GM18498 (cell line): Measurements from ENCODE around the gene NUDT19.
"Not testable (repeated sequence)": the region's sequence is repeated elsewhere in the genome, so short reads cannot be mapped to it uniquely, and the experiment has no call there.

Experiments
- ATAC-seq: cut with Tn5 transposase; IDR thresholded peaks from one replicate; pipeline ENCODE4 v1.9.1; 2021; ENCODE audit warnings: mild to moderate bottlenecking, moderate library complexity; ENCODE audit not compliant: unreplicated experiment

The NUDT19 gene

DNA sequence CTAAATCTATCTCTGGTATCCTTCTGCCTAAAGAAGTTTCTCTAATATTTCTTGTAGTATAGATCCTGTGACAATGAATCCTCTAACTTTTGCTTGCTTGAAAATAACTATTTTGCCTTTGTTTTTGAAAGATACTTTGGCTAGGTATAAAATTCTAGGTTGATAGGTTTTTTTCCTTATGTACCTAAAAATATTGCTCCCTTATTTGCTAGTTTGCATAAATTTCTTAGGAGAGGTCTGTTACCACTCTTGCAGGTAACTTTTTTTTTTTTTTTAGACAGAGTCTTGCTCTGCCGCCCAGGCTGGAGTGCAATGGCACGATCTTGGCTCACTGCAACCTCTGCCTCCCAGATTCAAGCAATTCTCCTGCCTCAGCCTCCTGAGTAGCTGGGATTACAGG is 12.4 kb downstream of the NUDT19 start:
- ATAC-seq: not testable (repeated sequence)

DNA sequence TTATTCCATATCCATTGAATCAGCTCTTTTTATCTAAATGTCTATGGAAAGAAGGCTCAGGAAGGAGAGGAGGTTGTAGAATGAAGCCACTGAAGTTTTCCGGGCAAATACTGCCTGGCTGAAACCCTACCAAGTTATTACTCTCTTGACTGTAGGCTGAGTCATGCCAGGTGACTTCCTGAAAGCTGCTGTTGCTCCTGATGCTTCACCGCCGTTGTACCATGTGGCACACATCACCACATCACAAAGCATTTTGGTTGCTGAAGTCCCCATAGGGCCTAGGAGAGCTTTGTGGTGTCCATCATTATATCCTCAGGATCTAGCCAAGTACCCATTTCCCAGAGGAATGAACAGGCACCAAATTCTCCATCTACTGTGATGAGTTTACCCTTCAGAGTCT is 16.8 kb downstream of the NUDT19 start:
- ATAC-seq: no peak

DNA sequence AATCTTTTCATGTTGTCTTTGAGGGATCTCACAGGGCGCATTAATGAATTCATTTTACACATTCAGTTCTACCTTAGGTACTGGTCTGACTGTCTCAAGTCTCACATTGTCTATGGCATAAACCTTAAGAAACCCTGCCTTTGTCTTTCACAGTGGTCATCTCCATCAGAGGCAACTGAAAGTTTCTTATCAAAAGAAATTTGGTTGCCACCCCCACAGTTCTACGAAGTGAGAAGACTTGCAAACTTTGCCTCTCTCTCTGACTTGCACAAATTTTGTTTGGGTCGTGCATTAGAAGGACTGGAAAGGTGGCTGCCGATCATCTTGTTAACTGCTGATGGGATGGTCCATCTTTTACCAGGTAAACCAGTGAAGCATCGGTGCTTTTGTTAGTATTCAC is 17.4 kb downstream of the NUDT19 start:
- ATAC-seq: no peak

DNA sequence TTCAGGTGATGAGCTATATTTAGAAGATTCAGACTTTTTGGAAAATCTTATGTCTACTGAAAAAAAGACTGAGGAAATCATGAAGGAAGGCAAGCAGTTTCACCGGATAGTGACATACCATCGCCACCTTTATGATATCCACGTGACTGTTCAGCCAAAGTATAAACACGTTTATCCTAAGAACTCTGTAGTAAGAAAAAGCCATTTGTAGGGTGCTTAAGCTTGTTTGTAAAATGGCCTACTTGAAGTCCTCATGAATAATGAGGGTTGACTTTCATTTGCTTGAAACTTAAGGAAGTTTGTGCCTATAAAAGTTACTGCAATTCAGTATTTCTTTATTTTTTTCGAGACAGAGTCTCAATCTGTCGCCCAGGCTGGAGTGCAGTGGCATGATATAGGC is 20.1 kb downstream of the NUDT19 start:
- no peak for ATAC-seq

DNA sequence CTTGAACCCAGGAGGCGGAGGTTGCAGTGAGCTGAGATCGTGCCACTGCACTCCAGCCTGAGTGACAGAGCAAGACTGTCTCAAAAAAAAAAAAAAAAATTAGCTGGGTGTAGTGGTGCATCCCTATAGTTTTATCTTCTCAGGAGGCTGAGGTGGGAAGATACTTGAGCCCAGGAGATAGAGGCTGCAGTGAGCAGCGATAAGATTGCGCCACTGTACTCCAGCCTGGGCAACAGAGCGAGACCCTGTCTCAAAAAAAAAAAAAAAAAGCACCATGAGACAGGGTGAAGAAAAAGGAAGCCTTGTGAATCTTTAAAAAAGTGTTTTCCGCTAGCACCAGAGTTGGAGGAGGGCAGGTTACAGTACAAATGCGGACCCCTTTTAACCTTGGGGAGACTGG is 24.6 kb downstream of the NUDT19 start:
- ATAC-seq: not testable (repeated sequence)

DNA sequence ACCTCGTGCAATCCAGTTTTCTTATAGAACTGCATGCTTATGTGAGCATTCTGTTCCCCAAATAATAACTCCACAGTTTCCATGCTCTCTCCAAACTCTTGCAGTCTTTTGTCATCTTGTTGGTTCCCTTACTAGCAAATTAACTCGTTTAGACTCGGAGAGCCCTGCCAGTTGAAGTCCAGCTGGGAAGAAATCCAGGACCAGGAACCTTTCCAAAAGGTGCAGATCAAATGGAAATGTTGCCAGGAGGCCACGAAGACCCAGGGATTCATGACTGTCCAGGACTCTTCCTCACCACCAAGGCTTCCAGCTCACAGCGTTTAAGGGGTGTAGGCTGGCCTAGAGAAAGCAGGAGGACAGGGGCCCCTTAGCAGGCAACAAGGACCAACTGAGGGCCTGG is 25.9 kb downstream of the NUDT19 start:
- ATAC-seq: no peak

DNA sequence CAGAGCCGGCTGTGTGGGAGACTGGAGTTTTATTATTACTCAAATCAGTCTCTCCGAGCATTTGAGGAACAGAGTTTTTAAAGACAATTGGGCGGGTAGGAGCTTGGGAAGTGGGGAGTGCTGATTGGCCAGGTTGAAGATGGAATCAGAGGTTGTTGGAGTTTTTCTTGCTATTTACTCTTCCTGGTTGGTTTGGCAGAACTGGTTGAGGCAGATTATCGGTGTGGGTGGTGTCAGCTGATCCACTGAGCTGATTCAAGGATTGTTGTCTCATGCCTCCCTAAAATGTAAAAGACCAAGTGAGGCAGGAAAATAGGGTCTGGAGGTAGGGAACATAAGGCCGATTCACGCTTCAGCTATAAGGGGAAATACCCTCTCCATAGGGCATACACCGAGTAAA is 26.7 kb downstream of the NUDT19 start:
- no peak for ATAC-seq

DNA sequence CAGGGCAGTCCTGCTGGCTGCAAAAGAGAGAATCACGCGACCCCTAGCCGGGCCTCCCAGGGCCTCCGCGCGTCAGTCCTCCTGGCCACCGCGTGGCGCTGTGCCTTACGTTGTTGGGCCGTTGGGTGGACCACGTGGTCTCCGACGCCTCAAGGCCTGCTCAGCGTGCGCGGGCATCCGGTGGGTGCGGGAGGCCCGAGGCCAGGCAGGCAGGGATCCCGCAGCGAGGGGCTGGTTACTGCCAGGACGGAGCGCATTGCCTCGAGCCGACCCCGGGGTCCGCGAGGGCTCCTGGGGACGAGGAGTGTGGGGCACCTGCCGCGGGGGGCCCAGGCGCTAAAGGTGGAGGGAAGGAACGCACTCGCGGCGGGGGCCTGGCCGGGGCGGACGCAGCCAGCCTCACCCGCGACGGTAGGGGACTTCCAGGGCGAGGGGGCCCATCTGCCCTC is 28.0 kb downstream of the NUDT19 start, which contains the start of gene TDRD12:
TDRD12 (plus strand) TSS at position 157 of the 449 bp plus-strand sequence. CDS start 306 bp downstream, outside the sequence.
- no peak for ATAC-seq

DNA sequence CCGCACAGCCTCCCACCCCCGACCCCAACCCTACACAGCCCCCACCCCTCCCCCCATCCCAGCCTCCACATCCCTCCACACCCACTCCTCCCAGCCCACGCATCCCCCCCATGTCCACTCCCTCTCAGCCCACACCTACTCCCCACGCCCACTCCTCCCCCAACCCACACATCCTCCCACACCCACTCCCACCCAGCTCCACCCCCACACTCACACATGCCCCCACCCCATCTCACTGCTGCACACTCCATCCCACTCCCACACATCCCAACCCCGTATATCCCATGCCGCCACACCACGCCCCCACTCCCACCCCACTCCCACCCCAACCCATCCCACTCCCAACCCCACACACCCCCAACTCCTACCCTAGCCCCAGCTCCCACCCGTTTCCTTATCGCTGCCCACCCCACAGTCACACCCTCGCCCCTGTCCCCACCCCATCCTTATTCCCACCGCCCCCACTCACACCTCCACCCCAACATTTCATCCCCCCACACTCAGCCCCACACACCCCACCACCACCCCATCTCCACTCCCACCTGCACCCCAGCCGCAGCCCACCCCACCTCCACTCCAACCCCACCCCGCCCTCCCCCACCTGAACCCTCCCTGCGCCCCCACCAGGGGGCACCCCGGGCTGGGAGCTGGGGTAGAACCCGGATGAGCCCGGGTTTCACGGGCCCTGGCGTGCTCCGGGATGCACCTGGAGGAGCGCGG is 28.8 kb downstream of the NUDT19 start:
- no peak for ATAC-seq

DNA sequence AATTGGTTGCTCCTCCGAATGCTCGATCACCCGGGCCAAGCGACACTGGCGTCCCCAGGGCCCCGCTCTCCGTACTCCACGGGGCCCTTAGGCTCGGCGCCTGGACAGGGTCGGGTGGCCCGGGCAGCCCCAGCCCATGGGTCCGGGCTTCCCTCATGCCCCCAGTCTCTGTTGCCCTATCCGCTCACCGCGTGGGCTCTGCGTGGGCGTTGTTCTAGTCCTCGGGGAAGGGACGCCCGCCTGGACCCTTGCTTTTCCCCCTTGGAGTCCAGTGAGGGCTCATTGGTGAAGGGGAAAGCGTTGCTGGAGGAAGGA is 29.3 kb downstream of the NUDT19 start:
- ATAC-seq: no peak

DNA sequence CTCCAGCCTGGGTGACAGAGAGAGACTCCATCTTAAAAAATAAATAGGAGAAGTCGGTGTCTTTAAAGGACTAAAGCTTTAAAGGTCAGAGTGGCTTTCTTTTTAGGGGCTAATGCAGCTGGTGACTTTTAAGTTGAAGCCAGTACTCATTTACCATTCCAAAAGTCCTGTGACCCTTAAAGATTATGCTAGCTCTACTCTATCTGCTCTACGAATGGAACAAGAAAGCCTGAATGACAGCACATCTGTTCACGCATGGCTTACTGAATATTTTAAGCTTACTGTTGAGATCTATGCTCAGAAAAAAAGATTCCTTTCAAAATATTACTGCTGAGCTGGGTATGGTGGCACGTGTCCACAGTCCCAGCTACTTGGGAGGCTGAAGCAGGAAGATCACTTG is 44.3 kb downstream of the NUDT19 start:
- ATAC-seq: no peak

DNA sequence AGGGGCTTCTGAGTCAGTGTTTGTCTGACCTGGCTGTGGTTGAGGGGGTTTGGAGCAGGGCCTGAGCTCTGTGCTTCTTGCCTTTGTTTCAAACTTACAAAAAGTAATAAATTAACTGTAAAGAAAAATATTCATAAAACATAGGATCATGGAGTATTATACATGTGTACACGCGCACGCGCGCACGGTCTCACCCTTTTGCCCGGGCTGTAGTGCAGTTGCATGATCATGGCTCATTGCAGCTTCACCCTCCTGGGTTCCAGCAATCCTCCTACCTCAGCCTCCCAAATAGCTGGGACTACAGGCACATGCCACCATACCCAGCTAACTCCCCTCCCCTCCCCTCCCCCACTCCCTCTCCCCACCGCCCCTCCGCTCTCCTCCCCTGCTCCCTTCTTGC is 51.4 kb downstream of the NUDT19 start:
- ATAC-seq: no peak

DNA sequence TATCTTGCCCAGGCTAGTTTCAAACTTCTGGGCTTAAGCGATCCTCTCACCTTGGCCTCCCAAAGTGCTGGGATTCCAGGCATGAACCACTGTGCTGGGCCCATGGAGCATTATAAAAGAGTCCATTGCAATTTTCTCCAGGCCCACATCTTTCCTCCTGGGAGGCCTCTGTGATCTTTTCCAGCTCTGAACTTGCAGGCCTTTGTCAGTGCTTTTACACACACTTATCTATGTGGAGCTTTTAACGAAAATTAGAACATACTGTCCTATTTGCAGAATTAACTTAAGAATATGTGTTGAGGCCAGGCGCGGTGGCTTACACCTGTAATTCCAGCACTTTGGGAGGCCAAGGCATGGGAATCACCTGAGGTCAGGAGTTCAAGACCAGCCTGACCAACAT is 51.8 kb downstream of the NUDT19 start:
- no peak for ATAC-seq

DNA sequence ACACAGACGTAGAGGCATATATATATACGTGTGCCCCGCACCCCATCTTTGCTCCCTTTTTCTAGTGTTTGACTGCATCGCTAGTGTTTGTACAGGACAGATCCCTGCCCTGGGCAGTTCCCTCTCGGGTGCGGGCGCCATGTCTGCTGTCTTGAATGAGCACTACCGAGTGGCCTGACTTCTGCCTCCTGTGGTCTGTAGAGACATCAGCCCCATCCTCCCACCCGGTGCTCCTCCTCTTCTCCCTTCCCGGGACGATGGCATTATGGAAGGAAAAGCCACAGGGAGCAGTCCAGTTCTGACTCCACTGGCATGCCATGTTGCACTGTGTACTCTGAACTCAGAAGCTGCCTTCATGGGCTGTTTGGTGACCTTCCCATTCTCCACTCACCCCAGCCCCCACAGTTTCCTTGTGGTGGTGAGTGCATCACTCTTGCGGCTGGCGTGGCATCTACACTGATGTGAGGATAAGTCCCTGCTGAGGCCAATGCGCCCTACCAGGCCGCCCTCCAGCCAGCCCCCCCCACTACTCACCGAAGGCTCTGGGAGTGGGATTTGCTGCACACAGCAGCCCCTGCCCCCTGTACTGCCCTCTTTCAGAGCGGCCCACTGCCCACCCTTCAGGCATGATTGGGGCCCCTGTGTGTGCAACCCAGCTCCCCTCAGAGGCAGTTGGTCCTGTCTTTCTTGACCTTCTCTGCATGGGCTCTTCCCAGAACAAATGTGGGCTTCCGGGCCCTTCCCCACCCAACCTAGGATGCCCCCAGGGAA is 53.1 kb downstream of the NUDT19 start:
- no peak for ATAC-seq

DNA sequence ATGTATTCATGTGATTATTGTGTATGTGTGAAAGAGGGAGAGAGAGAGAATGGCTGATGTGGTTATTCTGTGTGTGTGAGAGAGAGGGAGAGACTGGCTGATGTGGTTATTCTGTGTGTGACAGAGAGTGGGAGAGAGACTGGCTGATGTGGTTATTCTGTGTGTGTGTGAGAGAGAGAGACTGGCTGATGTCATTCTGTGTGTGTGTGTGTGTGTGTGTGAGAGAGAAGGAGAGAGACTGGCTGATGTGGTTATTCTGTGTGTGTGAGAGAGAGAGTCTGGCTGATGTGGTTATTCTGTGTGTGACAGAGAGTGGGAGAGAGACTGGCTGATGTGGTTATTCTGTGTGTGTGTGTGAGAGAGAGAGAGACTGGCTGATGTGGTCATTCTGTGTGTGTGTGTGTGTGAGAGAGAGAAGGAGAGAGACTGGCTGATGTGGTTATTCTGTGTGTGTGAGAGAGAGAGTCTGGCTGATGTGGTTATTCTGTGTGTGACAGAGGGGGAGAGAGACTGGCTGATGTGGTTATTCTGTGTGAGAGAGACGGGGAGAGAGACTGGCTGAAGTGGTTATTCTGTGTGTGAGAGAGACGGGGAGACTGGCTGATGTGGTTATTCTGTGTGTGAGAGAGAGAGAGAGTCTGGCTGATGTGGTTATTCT is 54.1 kb downstream of the NUDT19 start:
- ATAC-seq: not testable (repeated sequence)

DNA sequence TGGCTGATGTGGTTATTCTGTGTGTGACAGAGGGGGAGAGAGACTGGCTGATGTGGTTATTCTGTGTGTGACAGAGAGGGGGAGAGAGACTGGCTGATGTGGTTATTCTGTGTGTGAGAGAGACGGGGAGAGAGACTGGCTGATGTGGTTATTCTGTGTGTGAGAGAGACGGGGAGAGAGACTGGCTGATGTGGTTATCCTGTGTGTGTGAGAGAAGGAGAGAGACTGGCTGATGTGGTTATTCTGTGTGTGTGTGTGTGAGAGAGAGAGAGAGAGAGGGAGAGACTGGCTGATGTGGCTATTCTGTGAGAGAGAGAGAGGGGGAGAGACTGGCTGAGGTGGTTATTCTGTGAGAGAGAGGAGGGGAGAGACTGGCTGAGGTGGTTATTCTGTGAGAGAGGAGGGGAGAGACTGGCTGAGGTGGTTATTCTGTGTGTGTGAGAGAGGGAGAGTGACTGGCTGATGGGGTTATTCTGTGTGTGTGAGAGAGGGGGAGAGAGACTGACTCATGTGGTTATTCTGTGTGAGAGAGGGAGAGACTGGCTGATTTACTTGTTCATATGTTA is 55.1 kb downstream of the NUDT19 start:
- not testable (repeated sequence) for ATAC-seq

DNA sequence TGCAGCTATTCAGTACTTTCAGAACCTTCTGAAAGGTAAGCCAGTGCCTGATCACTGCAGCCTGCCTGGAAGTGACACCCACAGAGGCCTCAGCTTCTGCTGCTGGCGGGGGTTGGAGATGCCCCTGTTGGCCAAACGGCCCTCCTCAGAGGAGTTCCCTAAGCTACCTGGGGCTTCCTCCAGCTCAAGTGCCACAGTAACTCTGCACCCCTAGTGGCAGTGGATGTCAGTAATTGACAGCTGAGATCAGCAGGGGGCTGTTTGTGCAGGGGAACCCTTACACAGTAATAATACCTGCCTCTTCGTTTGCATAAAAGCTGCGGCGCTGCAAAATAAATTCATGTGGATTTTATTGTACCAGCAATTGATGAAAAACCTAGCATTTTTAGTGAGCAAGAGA is 56.9 kb downstream of the NUDT19 start:
- no peak for ATAC-seq

DNA sequence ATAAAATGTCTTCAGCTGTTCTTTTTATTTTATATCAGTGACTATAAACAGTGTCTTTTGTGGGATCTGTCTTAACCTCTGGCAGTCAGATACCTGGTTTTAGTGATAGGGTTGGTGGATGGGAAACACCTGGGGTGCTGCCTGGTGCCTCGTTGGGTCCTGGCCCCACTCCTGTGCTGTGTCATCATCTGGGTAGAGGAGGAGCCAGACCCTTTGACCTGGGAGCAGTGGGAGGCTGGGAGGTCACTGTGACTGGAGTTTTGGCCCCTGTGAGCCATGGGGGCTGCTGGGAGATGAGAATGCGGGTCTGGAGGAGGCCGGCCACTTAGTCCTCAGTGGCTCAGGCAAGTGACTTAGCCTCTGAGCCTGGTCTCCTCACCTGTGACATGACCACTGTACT is 57.3 kb downstream of the NUDT19 start:
- ATAC-seq: no peak

DNA sequence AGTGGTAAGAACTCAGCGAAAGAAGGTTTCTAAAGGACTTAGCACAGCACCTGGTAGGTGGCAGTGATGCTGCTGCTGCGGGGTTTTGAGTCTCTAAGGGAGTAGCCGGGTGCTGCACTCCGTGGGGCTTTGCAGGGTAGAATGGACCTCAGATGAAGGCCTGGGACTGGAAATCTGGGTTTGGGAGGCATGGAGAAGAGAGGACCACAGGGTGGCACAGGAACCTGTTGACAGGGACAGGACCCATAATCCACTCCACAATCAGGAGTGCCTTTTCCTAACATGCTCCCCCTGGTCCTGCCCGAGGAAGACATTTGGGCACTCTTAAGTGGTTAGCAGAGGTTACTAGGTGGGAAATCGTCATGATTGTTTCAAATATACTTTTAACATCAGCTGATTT is 57.7 kb downstream of the NUDT19 start:
- ATAC-seq: no peak

DNA sequence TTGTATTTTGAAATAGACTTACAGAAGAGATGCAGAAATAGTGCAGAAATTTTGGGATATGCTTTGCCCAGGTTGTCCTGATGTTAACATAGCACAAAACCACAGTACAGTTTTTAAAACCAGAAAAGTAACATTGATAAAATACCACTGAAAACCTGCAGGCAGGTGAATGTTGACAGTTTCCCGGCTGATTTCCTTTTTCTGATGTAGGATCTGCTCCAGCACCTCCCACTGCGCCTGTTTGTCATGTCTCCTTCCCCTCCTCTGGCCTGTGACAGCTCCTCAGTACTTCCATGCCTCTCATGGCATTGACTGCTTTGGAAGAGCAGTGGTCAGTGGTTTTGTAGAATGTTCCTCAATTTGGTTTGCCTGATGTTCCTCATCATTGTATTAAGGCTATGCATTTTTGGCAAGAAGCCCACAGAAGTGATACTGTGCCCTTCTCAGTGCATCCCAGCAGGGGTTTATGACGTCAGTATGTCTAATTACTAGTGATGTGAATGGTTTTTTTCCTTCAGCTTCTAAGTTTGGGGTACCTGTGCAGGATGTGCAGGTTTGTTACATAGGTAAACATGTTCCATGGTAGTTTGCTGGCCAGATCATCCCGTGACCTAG is 58.9 kb downstream of the NUDT19 start:
- ATAC-seq: no peak

DNA sequence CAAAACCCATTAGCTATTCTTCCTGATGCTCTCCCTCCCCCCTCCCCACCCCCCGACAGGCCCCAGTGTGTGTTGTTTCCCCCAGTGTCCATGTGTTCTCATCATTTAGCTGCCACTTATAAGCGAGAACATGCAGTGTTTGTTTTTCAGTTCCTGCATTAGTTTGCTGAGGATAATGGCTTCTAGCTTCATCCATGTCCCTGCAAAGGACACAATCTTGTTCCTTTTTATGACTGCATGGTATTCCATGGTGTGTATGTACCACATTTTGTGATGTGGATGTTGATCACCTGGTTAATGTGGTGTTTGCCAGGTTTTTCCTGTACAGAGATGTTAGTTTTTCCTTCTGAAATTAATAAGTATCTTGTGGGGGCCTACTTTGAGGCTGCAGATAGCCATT is 59.4 kb downstream of the NUDT19 start:
- no peak for ATAC-seq
